Dendritic cell treated with granulocyte-macrophage colony-stimulating factor and Interleukin-4, amounts not matched to agents 40 ng/mL and 50 ng/mL, for 4 days (primary cell): Measurements from ENCODE around the gene LTB4R2.
A peak's percentile ranks its signal among the peaks of the same experiment; 100 is the strongest.
"Not testable (repeated sequence)": the region's sequence is repeated elsewhere in the genome, so short reads cannot be mapped to it uniquely, and the experiment has no call there.

Source experiments
- H3K27ac Mint-ChIP-seq: one replicate; pipeline ENCODE4 v1.8.0; 2022; ENCODE audit warnings: mild to moderate bottlenecking, mixed read lengths
- H3K27me3 Mint-ChIP-seq: one replicate; pipeline ENCODE4 v1.8.0; 2022; ENCODE audit warnings: mild to moderate bottlenecking, mixed read lengths
- H3K36me3 Mint-ChIP-seq: one replicate; pipeline ENCODE4 v1.8.0; 2022; ENCODE audit warnings: low read depth, mixed read lengths
- H3K4me1 Mint-ChIP-seq: one replicate; pipeline ENCODE4 v1.8.0; 2022; ENCODE audit warnings: low read depth, mixed read lengths
- H3K4me3 Mint-ChIP-seq: one replicate; pipeline ENCODE4 v1.8.0; 2022; ENCODE audit warnings: mild to moderate bottlenecking, moderate library complexity, mixed read lengths
- H3K9me3 Mint-ChIP-seq: one replicate; pipeline ENCODE4 v1.8.0; 2022; ENCODE audit warnings: mixed read lengths
- intact Hi-C: fragments of 100-400 bp; cut with micrococcal nuclease; formaldehyde crosslinking; loops from one replicate; pipeline ENCODE4 v1.15.0; 2022

The LTB4R2 gene

GRCh38 chr14:24327914-24328313, 18.0 kb downstream of the LTB4R2 start:
- intact Hi-C loops, H3K36me3 Mint-ChIP-seq, H3K9me3 Mint-ChIP-seq, H3K27me3 Mint-ChIP-seq, H3K4me3 Mint-ChIP-seq: not testable (repeated sequence)
- peaks cover 83% of the 10 kb centered on the region for H3K4me1 Mint-ChIP-seq
- H3K27ac Mint-ChIP-seq = peak overlapping the region; percentile 81

- intact Hi-C loops = loop anchor here (1.0 kb wide), 1 partner anchor 15 kb away; no protein-coding TSS in a partner anchor
- Mint-ChIP-seq H3K27ac (peak overlapping the region; percentile 62), H3K36me3 (no peaks in the 10 kb centered on the region), H3K4me3 (no peak overlapping the region), H3K4me1 (peaks cover 90% of the 10 kb centered on the region), H3K9me3 (no peaks in the 10 kb centered on the region), H3K27me3 (peaks cover 21% of the 10 kb centered on the region)
Measured at GRCh38 chr14:24329073-24329663, 19.2 kb downstream of the LTB4R2 start.

GRCh38 chr14:24329736-24330135, 19.8 kb downstream of the LTB4R2 start:
- no peaks in the 10 kb centered on the region for H3K36me3 Mint-ChIP-seq
- H3K27ac Mint-ChIP-seq = peak overlapping the region; percentile 62
- H3K9me3 Mint-ChIP-seq = no peaks in the 10 kb centered on the region
- peaks cover 96% of the 10 kb centered on the region for H3K4me1 Mint-ChIP-seq
- peaks cover 25% of the 10 kb centered on the region for H3K27me3 Mint-ChIP-seq
- intact Hi-C loops = loop anchor here (1.0 to 5.0 kb wide), 2 partner anchors 15 to 38 kb away; partner anchors contain the start of gene NFATC4
- no peak overlapping the region for H3K4me3 Mint-ChIP-seq

GRCh38 chr14:24330973-24331674, 21.2 kb downstream of the LTB4R2 start:
- no peak overlapping the region for H3K4me3 Mint-ChIP-seq
- peaks cover 97% of the 10 kb centered on the region for H3K4me1 Mint-ChIP-seq
- peaks cover 4% of the 10 kb centered on the region for H3K36me3 Mint-ChIP-seq
- H3K27me3 Mint-ChIP-seq = peaks cover 37% of the 10 kb centered on the region
- H3K9me3 Mint-ChIP-seq = no peaks in the 10 kb centered on the region
- intact Hi-C loops = loop anchor here (5.0 kb wide), 1 partner anchor 36 kb away; the partner anchor contains the start of gene NFATC4
- peak overlapping the region; percentile 62 for H3K27ac Mint-ChIP-seq

- H3K27ac Mint-ChIP-seq = peak overlapping the region; percentile 76
- intact Hi-C loops = loop anchor here (5.0 kb wide), 1 partner anchor 36 kb away; the partner anchor contains the start of gene NFATC4
- H3K4me1 Mint-ChIP-seq = peaks cover 97% of the 10 kb centered on the region
Measured at GRCh38 chr14:24331731-24332267, 21.9 kb downstream of the LTB4R2 start.

GRCh38 chr14:24332268-24332993, 22.5 kb downstream of the LTB4R2 start:
- Mint-ChIP-seq H3K27me3 (peaks cover 39% of the 10 kb centered on the region), H3K9me3 (no peaks in the 10 kb centered on the region), H3K4me1 (peaks cover 97% of the 10 kb centered on the region), H3K4me3 (peak overlapping the region; percentile 67), H3K36me3 (peaks cover 17% of the 10 kb centered on the region), H3K27ac (peak overlapping the region; percentile 76)
- intact Hi-C loops = loop anchor here (5.0 kb wide), 1 partner anchor 35 kb away; the partner anchor contains the start of gene NFATC4

More at GRCh38 chr14:24331731-24332267, 21.9 kb downstream of the LTB4R2 start:
- Mint-ChIP-seq H3K36me3 (peaks cover 10% of the 10 kb centered on the region), H3K4me3 (no peak overlapping the region), H3K9me3 (no peaks in the 10 kb centered on the region), H3K27me3 (peaks cover 37% of the 10 kb centered on the region)

- H3K4me3 Mint-ChIP-seq = peak within 1 kb of the TSS; percentile 64
- peak within 1 kb of the TSS; percentile 19 for H3K27ac Mint-ChIP-seq
- H3K4me1 Mint-ChIP-seq = peaks cover 98% of the 10 kb centered on the region
- peaks cover 45% of the 10 kb centered on the region for H3K27me3 Mint-ChIP-seq
- intact Hi-C loops = loop anchor here (5.0 kb wide), 1 partner anchor 33 kb away; the partner anchor contains the start of gene NFATC4
- peaks cover 39% of the 10 kb centered on the region for H3K36me3 Mint-ChIP-seq
- H3K9me3 Mint-ChIP-seq = no peaks in the 10 kb centered on the region
Measured at GRCh38 chr14:24334431-24335291, 24.7 kb downstream of the LTB4R2 start, which contains the start of gene ADCY4. ADCY4 (minus strand) TSS chr14:24335071; CDS start chr14:24334652, 419 bp downstream.

GRCh38 chr14:24335461-24336171, 25.7 kb downstream of the LTB4R2 start:
- H3K4me3 Mint-ChIP-seq = peak overlapping the region; percentile 64
- intact Hi-C loops = no loop called here
- H3K27ac Mint-ChIP-seq = peak overlapping the region; percentile 19
- peaks cover 45% of the 10 kb centered on the region for H3K27me3 Mint-ChIP-seq
- peaks cover 93% of the 10 kb centered on the region for H3K4me1 Mint-ChIP-seq
- no peaks in the 10 kb centered on the region for H3K9me3 Mint-ChIP-seq
- H3K36me3 Mint-ChIP-seq = peaks cover 41% of the 10 kb centered on the region

- Mint-ChIP-seq H3K27me3 (peaks cover 42% of the 10 kb centered on the region), H3K9me3 (no peaks in the 10 kb centered on the region), H3K27ac (no peak overlapping the region), H3K36me3 (peaks cover 41% of the 10 kb centered on the region), H3K4me3 (no peak overlapping the region), H3K4me1 (peaks cover 82% of the 10 kb centered on the region)
- intact Hi-C loops = no loop called here
Measured at GRCh38 chr14:24337144-24337823, 27.3 kb downstream of the LTB4R2 start.

GRCh38 chr14:24337824-24338175, 27.9 kb downstream of the LTB4R2 start:
- Mint-ChIP-seq H3K27ac (no peak overlapping the region), H3K4me1 (peaks cover 77% of the 10 kb centered on the region), H3K9me3 (no peaks in the 10 kb centered on the region), H3K27me3 (peaks cover 37% of the 10 kb centered on the region), H3K36me3 (peaks cover 41% of the 10 kb centered on the region), H3K4me3 (no peak overlapping the region)
- intact Hi-C loops = no loop called here

GRCh38 chr14:24338843-24339242, 28.9 kb downstream of the LTB4R2 start:
- H3K9me3 Mint-ChIP-seq = no peaks in the 10 kb centered on the region
- peak overlapping the region; percentile 90 for H3K4me3 Mint-ChIP-seq
- H3K36me3 Mint-ChIP-seq = peaks cover 41% of the 10 kb centered on the region
- H3K4me1 Mint-ChIP-seq = peaks cover 75% of the 10 kb centered on the region
- H3K27me3 Mint-ChIP-seq = peaks cover 28% of the 10 kb centered on the region
- intact Hi-C loops = no loop called here
- H3K27ac Mint-ChIP-seq = peak overlapping the region; percentile 93
